ENCODE measurements around the gene ENPP1. TPM values are rescaled to one million over a fixed set of nuclear protein-coding genes. Genes with fewer than 3 reads are reported as not detected.

Gene ENPP1
- total and polyA plus RNA-seq, 2 donors (not counting 3 experiments of a cell fraction or from before 2014, with no cell fraction given), result 0.36 to 1.4 TPM

- POLR2A ChIA-PET, result no interaction called here
- dilution Hi-C loops (cut with MboI; ENCODE audit: extremely low pct_ligation_motif_present, low sequenced_read_pairs) (no loop called here), intact Hi-C loops (cut with micrococcal nuclease) (loop anchor here (1.0 kb wide), 1 partner anchor 57 kb away; no protein-coding TSS in a partner anchor)
- Histone ChIP-seq H3K27ac (ENCODE audit: insufficient read depth, low read depth, low read length) (no peak overlapping the region), H4K20me1 (replicated peaks; ENCODE audit: control insufficient read depth, extremely low read depth, insufficient read depth, low read length) (no peaks in the 10 kb centered on the region), H3K27me3 (ENCODE audit: control insufficient read depth in 2 of 2, insufficient read depth in 2 of 2, low read length in 2 of 2) (peaks cover 5 to 10% of the 10 kb centered on the region in 2 experiments), H3K4me3 (replicated peaks in 1 of 3; ENCODE audit: insufficient read depth in 1 of 3, low read depth in 1 of 3, low read length in 3 of 3) (peak overlapping the region; percentile 36 to 61 (median 59)), H3K4me1 (ENCODE audit: control insufficient read depth, extremely low read depth, insufficient read depth, low read length) (peaks cover 9% of the 10 kb centered on the region), H2AFZ (ENCODE audit: low read depth, low read length) (peak overlapping the region; percentile 98), H3K36me3 (ENCODE audit: control insufficient read depth in 2 of 2, extremely low read depth in 1 of 2, insufficient read depth in 2 of 2, low read length in 2 of 2) (no peaks in the 10 kb centered on the region), H3K9ac (replicated peaks; ENCODE audit: extremely low read depth, insufficient read depth, low read length) (peak overlapping the region; percentile 13), H3K4me2 (ENCODE audit: insufficient read depth, low read length) (peak overlapping the region; percentile 94), H3K79me2 (ENCODE audit: control insufficient read depth, insufficient read depth, low read length) (no peaks in the 10 kb centered on the region), H3K9me3 (replicated peaks; ENCODE audit: control insufficient read depth, insufficient read depth, low read length) (no peaks in the 10 kb centered on the region), H3K9me1 (replicated peaks; ENCODE audit: control insufficient read depth, extremely low read depth, insufficient read depth, low read length) (no peaks in the 10 kb centered on the region)
- TF ChIP-seq CTCF (IDR thresholded peaks at IDR 0.05; ENCODE audit: extremely low read depth in 1 of 2, insufficient read depth in 1 of 2, low read depth in 1 of 2, low read length in 2 of 2), result no peak
- no peak for TF ChIP-seq POLR2AphosphoS5 (IDR thresholded peaks at IDR 0.05; ENCODE audit: insufficient read depth, low read depth, low read length)
- TF ChIP-seq POLR2A (IDR thresholded peaks at IDR 0.05; ENCODE audit: low read depth, low read length), result no peak
- no peak for TF ChIP-seq GATA2 (IDR thresholded peaks at IDR 0.05; ENCODE audit: insufficient read depth, insufficient read length, low read depth, low read length)
- CTCF ChIA-PET, result interaction anchor here (1.6 kb wide), 1 partner anchor 102 kb away, joined by 6 read pairs; no protein-coding TSS in a partner anchor
- BruUV-seq (replicated peaks), result no TSS peak
- FAIRE-seq, result no peak
- no peak for DNase-seq (ENCODE audit: low read depth, low spot score)
Measured at GRCh38 chr6:131807321-131807643, 538 bp upstream of the ENPP1 start.

GRCh38 chr6:131808460-131809269 is 845 bp downstream of the ENPP1 start:
- DNase-seq (ENCODE audit: low read depth, low spot score) (no peak), FAIRE-seq (no peak)
- ChIA-PET CTCF (interaction anchor here (1.0 to 1.2 kb wide), 3 partner anchors 16 to 113 kb away, joined by 4 to 5 read pairs (median 4); no protein-coding TSS in a partner anchor), POLR2A (no interaction called here)
- H3K9ac ChIP-seq (replicated peaks; ENCODE audit: extremely low read depth, insufficient read depth, low read length), result peak overlapping the region; percentile 27
- intact Hi-C loops (cut with micrococcal nuclease), result no loop called here
- peaks cover 9% of the 10 kb centered on the region for H3K4me1 ChIP-seq (ENCODE audit: control insufficient read depth, extremely low read depth, insufficient read depth, low read length)
- no peaks in the 10 kb centered on the region for H3K36me3 ChIP-seq (ENCODE audit: control insufficient read depth in 2 of 2, extremely low read depth in 1 of 2, insufficient read depth in 2 of 2, low read length in 2 of 2)
- H3K9me3 ChIP-seq (replicated peaks; ENCODE audit: control insufficient read depth, insufficient read depth, low read length), result no peaks in the 10 kb centered on the region
- TSS peak; percentile 59 for BruUV-seq (replicated peaks)
- no peaks in the 10 kb centered on the region for H3K79me2 ChIP-seq (ENCODE audit: control insufficient read depth, insufficient read depth, low read length)
- no peaks in the 10 kb centered on the region for H4K20me1 ChIP-seq (replicated peaks; ENCODE audit: control insufficient read depth, extremely low read depth, insufficient read depth, low read length)
- no peaks in the 10 kb centered on the region for H3K9me1 ChIP-seq (replicated peaks; ENCODE audit: control insufficient read depth, extremely low read depth, insufficient read depth, low read length)
- H3K4me3 ChIP-seq (replicated peaks in 1 of 3; ENCODE audit: insufficient read depth in 1 of 3, low read depth in 1 of 3, low read length in 3 of 3), result peak overlapping the region; percentile 36 to 74 (median 60)
- H3K4me2 ChIP-seq (ENCODE audit: insufficient read depth, low read length), result peak overlapping the region; percentile 81
- H3K27me3 ChIP-seq (ENCODE audit: control insufficient read depth in 2 of 2, insufficient read depth in 2 of 2, low read length in 2 of 2), result peaks cover 5% of the 10 kb centered on the region in 2 experiments
- no peak for TF ChIP-seq EZH2 (IDR thresholded peaks at IDR 0.05; ENCODE audit: borderline replicate concordance, low read depth, low read length, severe bottlenecking)
- H2AFZ ChIP-seq (ENCODE audit: low read depth, low read length), result peak overlapping the region; percentile 86
- no peak overlapping the region for H3K27ac ChIP-seq (ENCODE audit: insufficient read depth, low read depth, low read length)
- dilution Hi-C loops (cut with MboI; ENCODE audit: extremely low pct_ligation_motif_present, low sequenced_read_pairs), result no loop called here
